MM.1S (cell line): Measurements from ENCODE around the gene FOXF2.

Experiments
- DNase-seq: peaks from one replicate; pipeline ENCODE4 v3.0.0-alpha.2; 2015
- H2AFZ ChIP-seq: fragments of 300-600 bp; sonication (generic); 2 replicates; pipeline ENCODE4 v1.6.0; 2016; ENCODE audit warnings: antibody characterized with exemption, low read length
- H3F3A ChIP-seq: fragments of 300-600 bp; sonication (generic); 2 replicates; pipeline ENCODE4 v1.6.1; 2016; ENCODE audit warnings: mild to moderate bottlenecking, antibody characterized with exemption, low read length, moderate library complexity, mixed read lengths; ENCODE audit not compliant: insufficient read depth
- H3K27ac ChIP-seq: fragments of 300-600 bp; sonication (generic); 2 replicates; pipeline ENCODE4 v1.5.1; 2016; ENCODE audit warnings: mild to moderate bottlenecking, low read length
- H3K27me3 ChIP-seq: fragments of 300-600 bp; sonication (generic); replicated peaks from 2 replicates; pipeline ENCODE4 v1.6.0; 2016; ENCODE audit warnings: low read length; ENCODE audit not compliant: insufficient read depth
- H3K36me3 ChIP-seq: fragments of 300-600 bp; sonication (generic); replicated peaks from 2 replicates; pipeline ENCODE4 v1.6.1; 2016; ENCODE audit warnings: mild to moderate bottlenecking, low read length, mixed read lengths; ENCODE audit not compliant: insufficient read depth
- H3K4me1 ChIP-seq: fragments of 300-600 bp; sonication (generic); 2 replicates; pipeline ENCODE4 v1.6.1; 2016; ENCODE audit warnings: low read length, mixed read lengths
- H3K4me2 ChIP-seq: fragments of 300-600 bp; sonication (generic); 2 replicates; pipeline ENCODE4 v1.6.0; 2016; ENCODE audit warnings: low read depth, low read length
- H3K4me3 ChIP-seq: fragments of 300-600 bp; sonication (generic); 2 replicates; pipeline ENCODE4 v1.5.1; 2016; ENCODE audit warnings: low read length, mixed read lengths
- H3K79me2 ChIP-seq: fragments of 300-600 bp; sonication (generic); 2 replicates; pipeline ENCODE4 v1.6.1; 2016; ENCODE audit warnings: mixed run types, low read length, mixed read lengths
- H3K9ac ChIP-seq: fragments of 300-600 bp; sonication (generic); 2 replicates; pipeline ENCODE4 v1.6.1; 2016; ENCODE audit warnings: low read length, mixed read lengths
- H3K9me2 ChIP-seq: fragments of 300-600 bp; sonication (generic); replicated peaks from 2 replicates; pipeline ENCODE4 v1.6.1; 2016; ENCODE audit warnings: mild to moderate bottlenecking, low read length, mixed read lengths; ENCODE audit not compliant: insufficient read depth
- H3K9me3 ChIP-seq: fragments of 300-600 bp; sonication (generic); replicated peaks from 2 replicates; pipeline ENCODE4 v1.6.1; 2016; ENCODE audit warnings: mild to moderate bottlenecking, low read length, mixed read lengths; ENCODE audit not compliant: insufficient read depth
- H4K20me1 ChIP-seq: fragments of 300-600 bp; sonication (generic); 2 replicates; pipeline ENCODE4 v1.6.1; 2016; ENCODE audit warnings: mild to moderate bottlenecking, low read length, moderate library complexity, mixed read lengths; ENCODE audit not compliant: insufficient read depth
- EZH2 ChIP-seq: fragments of 300-600 bp; sonication (generic); optimal IDR thresholded peaks from 2 replicates; pipeline ENCODE3; 2017; ENCODE audit warnings: low read depth, mild to moderate bottlenecking, antibody characterized with exemption, low read length, mixed read lengths
- EZH2phosphoT487 ChIP-seq: fragments of 300-600 bp; sonication (generic); IDR thresholded peaks from 2 replicates; pipeline ENCODE4 v1.6.1; 2018; ENCODE audit warnings: antibody characterized with exemption, low read length
- TF ChIP-seq, protein P1 (sequence below): fragments of 300-600 bp; sonication (generic); IDR thresholded peaks from 2 replicates; pipeline ENCODE4 v1.5.1; 2016; ENCODE audit warnings: antibody characterized with exemption, low read length, mixed read lengths

Gene FOXF2

DNA sequence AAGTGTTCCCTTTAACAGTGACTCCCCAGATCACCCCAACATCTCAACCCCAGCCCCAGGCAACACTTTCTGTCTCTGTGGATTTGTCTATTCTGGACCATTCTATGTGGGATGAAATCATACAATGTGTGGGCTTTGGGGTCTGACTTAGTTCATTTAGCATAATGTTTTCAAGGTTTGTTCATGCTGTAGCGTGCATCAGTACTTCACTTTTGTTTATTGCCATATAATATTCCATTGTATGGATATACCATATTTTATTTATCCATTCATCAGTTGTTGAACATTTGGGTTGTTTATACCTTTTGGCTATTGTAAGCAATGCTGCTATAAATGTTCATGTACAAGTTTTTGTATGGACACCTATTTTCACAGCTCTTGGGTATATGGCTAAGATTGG, 31.0 kb downstream of the FOXF2 start:
- Histone ChIP-seq H3K4me2 (no peak overlapping the region), H3K9me2 (no peaks in the 10 kb centered on the region), H3K79me2 (no peaks in the 10 kb centered on the region), H4K20me1 (no peaks in the 10 kb centered on the region), H3K4me3 (no peak overlapping the region), H3K36me3 (no peaks in the 10 kb centered on the region), H3K9ac (no peak overlapping the region), H3K9me3 (no peaks in the 10 kb centered on the region), H3K4me1 (no peaks in the 10 kb centered on the region), H3K27me3 (no peaks in the 10 kb centered on the region), H2AFZ (no peak overlapping the region), H3K27ac (no peak overlapping the region), H3F3A (no peaks in the 10 kb centered on the region)
- no peak for DNase-seq
- TF ChIP-seq EZH2phosphoT487 = no peak
- TF ChIP-seq, protein P1, sequence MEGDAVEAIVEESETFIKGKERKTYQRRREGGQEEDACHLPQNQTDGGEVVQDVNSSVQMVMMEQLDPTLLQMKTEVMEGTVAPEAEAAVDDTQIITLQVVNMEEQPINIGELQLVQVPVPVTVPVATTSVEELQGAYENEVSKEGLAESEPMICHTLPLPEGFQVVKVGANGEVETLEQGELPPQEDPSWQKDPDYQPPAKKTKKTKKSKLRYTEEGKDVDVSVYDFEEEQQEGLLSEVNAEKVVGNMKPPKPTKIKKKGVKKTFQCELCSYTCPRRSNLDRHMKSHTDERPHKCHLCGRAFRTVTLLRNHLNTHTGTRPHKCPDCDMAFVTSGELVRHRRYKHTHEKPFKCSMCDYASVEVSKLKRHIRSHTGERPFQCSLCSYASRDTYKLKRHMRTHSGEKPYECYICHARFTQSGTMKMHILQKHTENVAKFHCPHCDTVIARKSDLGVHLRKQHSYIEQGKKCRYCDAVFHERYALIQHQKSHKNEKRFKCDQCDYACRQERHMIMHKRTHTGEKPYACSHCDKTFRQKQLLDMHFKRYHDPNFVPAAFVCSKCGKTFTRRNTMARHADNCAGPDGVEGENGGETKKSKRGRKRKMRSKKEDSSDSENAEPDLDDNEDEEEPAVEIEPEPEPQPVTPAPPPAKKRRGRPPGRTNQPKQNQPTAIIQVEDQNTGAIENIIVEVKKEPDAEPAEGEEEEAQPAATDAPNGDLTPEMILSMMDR = no peak
- TF ChIP-seq EZH2 = no peak

DNA sequence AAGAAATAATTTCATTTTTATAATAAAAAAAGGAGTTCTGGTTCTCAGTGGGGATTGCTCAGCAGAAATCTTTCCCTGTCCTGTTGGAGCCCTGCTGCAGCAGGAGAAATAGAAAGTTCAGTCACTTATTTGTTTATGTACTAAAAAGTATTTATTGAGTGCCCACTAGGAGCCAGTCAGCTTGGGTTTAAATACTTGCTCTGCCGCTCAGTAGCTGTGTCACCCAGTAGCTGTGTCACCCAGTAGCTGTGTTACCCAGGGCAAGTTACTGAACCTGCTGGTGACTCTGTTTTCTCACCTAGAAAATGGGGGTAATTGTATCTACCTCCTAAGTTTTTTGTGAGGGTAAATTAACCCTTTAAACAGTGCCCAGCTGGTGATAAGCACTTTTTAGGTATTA, 32.9 kb downstream of the FOXF2 start:
- no peak overlapping the region for H3K4me2 ChIP-seq
- no peak overlapping the region for H3K4me3 ChIP-seq
- H3K79me2 ChIP-seq = no peaks in the 10 kb centered on the region
- TF ChIP-seq, protein P1 = no peak
- TF ChIP-seq EZH2phosphoT487 = no peak
- no peak for TF ChIP-seq EZH2
- H4K20me1 ChIP-seq = no peaks in the 10 kb centered on the region
- no peaks in the 10 kb centered on the region for H3F3A ChIP-seq
- no peak overlapping the region for H2AFZ ChIP-seq
- H3K9me3 ChIP-seq = no peaks in the 10 kb centered on the region
- no peaks in the 10 kb centered on the region for H3K27me3 ChIP-seq
- H3K4me1 ChIP-seq = no peaks in the 10 kb centered on the region
- DNase-seq = no peak
- no peak overlapping the region for H3K27ac ChIP-seq
- H3K9me2 ChIP-seq = no peaks in the 10 kb centered on the region
- H3K9ac ChIP-seq = no peak overlapping the region
- H3K36me3 ChIP-seq = no peaks in the 10 kb centered on the region

DNA sequence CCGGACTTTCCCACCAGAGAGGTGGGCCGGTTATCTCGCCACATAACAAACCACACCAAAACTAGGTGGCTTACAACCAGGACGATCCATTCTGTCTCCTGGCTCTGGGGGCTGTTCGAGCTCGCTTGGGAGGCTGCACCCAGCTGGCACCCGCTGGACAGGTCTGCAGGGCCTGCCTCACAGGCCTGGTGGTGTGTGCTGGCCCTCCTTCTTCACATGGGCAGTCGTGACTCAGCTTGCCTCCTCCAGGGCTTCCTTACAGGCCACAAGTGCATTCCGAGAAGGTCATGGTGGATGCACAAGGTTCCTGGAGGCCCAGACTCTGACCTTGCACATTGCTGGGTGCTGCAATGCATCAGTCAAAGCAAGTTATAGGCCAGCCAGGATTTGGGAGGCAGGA, 34.2 kb downstream of the FOXF2 start:
- Histone ChIP-seq H3K9ac (no peak overlapping the region), H3K27ac (no peak overlapping the region), H3K36me3 (no peaks in the 10 kb centered on the region), H3K27me3 (no peaks in the 10 kb centered on the region), H3F3A (no peaks in the 10 kb centered on the region), H2AFZ (no peak overlapping the region), H3K4me1 (no peaks in the 10 kb centered on the region), H3K9me2 (no peaks in the 10 kb centered on the region), H3K4me3 (no peak overlapping the region), H4K20me1 (no peaks in the 10 kb centered on the region), H3K79me2 (no peaks in the 10 kb centered on the region), H3K4me2 (no peak overlapping the region), H3K9me3 (no peaks in the 10 kb centered on the region)
- TF ChIP-seq, protein P1 = no peak
- TF ChIP-seq EZH2 (no peak), EZH2phosphoT487 (no peak)
- no peak for DNase-seq
